GM21717 (cell line): ENCODE measurements around the gene NUP205.

Experiments
- ATAC-seq: cut with Tn5 transposase; IDR thresholded peaks from one replicate; pipeline ENCODE4 v1.9.1; 2021; ENCODE audit warnings: mild to moderate bottlenecking, moderate library complexity; ENCODE audit not compliant: unreplicated experiment

NUP205 gene

DNA sequence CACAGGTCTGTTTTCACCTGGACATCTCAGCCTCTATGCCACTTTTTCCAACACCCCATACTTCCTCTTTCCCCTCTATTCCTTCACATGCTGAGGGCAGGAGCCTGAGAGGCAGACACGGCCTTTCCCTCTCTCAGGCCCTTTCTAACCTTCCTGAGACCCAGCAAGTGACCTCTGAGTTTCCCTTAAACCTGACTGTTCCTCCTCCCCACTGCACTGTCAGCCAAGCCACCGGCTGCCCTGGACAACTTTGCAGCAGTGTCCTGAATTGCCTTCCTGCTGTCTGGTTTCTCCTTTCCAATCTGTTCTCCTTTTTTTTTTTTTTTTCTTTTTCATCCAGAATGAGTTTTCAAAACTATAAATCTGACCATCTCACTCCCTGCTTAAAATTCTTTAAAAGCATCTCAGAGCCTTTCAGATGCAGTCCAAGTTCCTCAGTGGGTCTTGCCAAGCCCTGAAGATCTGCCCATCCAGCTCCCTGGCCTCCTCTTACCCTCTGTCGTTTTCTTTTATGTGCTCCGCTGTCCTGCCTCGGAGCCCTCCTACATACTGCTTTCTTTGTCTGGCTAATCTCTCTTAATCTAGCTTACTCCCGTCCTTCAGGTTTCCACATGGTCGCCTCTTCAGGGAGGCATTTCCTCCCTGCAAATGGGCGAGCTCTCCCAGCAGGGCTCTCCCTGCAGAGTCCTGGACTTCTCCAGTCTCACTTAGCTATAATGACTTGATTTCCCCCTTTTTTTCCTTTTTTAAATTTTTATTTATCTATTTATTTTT lies 139.7 kb downstream of the NUP205 start:
- no peak for ATAC-seq
